ENCODE data around the gene PON1.

The PON1 gene

GRCh38 chr7:95250571-95250970 lies 73.8 kb downstream of the PON1 start:
- DNase-seq, result no peak
